ENCODE results near the gene TMEM178B.
"Not testable (repeated sequence)": the region's sequence is repeated elsewhere in the genome, so short reads cannot be mapped to it uniquely, and the experiment has no call there.

The TMEM178B gene

DNA sequence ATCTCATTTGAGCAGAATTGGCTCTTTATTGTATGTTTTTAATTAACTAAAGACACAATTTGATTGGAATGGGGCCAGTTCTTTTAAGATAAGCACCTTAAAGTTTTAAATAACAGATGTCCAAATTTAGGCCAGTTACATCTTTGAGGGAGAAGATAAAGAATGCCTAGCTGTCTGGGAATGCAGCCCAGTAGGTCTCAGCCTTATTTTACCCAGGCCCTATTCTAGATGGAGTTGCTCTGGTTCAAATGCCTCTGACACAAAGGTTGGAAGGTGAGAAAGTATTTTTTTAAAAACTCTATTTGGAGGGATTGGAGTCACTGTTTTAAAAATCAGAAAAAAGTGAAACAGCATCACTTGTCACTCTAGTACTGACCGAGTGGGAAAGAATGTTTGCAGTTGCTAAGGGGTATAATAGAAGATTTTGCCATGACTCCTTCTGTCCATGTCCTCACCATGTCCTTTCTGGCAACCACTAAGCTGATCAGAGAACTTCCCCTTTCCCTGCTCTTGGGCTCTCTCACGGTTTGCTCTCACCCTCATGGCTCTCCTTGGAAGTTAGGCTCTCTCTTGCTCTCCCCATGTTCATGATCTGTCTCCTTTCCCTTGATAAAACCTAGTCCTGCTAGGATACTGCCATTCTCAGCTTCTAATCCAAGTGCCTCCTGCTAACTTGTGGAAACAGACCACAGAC, 239.1 kb downstream of the TMEM178B start:
- DNase-seq (ENCODE audit: low spot score) = no peak

DNA sequence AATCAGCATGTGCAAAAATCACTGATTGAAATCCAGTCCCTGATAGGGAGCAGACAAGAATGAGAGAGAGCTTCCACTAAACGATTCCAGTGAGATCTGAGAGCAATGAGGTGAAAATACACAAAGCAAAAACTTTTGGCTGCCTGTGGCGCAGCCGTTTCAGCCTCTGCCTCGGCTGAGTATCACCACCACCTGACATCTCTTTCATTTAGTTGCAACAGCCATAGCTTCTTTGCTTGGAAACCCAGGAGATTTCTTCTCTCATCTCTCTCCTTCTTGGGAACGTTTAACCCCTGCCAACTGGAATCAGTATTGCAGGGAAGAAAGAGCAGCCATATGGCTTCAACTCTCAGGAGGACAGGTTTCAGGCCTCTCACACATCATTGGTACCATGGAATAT, 240.0 kb downstream of the TMEM178B start:
- no peak for DNase-seq (ENCODE audit: low spot score)

DNA sequence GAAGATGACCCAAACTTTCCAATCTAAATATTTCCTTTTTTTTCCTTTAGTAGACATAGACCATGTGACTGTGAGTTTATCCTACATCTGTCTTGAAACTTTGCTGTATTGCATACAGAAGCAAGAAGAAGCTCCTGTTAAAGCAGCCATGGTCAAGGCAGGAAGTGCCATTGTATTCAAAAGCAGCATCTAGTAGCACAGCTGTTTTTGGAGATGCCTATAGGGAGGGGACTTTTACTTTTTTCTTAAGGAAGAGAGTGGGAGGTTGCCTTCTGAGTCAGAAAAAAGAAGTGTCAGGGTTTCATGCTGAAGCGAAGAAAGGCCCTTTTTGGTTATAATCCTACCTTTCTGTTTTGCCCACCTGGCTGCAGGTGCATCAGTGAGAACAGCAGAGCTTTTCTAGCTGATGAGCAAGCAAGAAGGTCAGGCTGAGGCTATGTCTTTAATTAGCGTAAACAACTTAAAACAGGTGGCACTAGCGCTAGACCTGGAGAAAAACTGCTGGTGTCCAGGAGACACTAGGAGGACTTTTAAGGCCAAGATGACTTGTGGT, 243.2 kb downstream of the TMEM178B start:
- no peak for DNase-seq (ENCODE audit: low spot score)

DNA sequence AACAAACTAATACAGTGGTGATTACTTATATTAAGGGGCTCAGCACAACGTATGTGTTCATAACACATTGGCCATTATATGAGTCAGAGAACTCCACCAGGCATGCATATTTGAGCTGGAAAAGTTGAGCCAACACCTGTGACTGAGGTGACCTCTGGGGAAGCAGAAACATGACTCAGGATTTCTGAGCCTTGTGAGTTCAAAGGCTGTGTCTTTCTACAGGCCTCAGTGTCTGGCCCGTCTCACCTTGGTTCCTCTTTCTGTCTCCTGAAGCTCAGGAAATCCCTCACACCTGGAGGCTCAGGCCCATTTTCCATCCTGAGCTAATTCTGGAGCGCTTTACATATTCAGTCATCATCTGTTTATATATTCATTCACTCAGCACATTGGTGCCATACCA, 246.4 kb downstream of the TMEM178B start:
- DNase-seq (ENCODE audit: low spot score) = no peak

DNA sequence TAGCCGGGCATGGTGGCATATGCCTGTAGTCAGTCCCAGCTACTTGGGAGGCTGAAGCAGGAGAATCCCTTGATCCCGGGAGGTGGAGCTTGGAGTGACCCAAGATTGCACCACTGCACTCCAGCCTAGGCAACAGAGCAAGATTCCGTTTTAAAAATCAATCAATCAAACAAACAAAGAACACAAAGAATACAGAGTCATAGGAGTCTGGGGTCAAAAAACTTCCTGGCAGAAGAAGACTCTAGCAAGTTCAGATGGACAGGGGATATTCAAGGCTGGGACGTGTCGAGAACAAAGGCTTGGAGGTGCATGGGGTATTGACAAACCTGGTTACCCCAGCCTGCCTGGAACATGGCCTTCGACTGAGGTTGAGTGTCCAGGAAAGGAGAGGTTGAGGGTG, 248.5 kb downstream of the TMEM178B start:
- DNase-seq (ENCODE audit: low spot score) = no peak

DNA sequence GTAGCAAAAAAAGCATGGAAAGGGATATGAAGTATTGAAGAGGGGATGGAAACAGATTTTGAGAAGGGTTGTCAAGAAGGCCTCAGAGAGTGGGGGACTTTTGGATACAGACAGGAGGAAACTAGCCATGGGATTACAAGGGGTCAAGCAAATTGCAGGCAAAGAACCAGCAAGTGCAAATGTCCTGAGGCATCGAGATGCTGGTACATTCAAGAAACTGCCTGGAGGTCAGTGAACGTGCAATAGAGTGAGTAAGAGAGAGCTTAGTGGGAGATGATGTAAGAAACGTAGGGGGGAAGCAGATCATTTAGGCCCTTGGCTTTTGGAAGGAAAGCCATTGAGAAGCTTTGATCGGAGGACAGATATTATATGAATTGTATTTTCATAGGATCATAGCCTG, 250.0 kb downstream of the TMEM178B start:
- DNase-seq (ENCODE audit: low spot score) = no peak

DNA sequence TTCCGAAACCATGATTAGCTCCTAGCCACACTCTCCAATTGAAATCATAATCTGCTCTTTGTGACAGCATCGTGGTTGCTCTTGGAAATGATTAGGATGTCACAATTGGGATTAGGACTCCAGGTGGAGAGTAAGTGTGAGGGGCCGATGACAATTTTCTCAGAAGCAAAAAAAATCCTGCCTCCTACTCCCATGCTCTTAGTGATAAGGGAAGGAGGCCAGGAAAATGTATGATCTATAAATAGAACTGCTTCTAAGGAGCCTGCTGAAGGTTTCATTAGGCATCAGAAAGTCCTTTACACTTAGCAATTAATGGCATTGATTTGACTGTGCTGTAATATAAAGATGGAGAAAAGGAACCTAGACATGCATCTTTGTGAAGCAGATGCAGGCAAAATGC, 251.0 kb downstream of the TMEM178B start:
- DNase-seq (ENCODE audit: low spot score) = no peak

DNA sequence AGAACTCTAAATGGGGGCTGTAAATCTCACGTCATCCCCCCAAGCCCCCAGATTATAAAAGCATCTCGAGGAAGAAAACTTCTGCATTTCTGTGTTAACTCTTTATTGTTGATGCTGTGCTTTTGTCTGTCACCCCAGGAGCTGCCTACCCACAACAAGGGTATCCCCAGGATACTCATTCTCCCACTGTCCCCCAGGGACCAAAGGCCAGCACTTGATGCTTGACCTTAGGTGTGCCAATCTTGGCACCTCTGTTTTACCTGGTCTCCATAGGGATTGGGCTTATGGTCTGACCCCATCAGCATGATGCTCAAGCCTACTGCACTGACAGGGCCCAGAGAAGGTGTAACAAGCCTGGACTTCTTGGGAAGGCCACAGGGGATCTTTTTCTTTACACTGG, 251.4 kb downstream of the TMEM178B start:
- no peak for DNase-seq (ENCODE audit: low spot score)

DNA sequence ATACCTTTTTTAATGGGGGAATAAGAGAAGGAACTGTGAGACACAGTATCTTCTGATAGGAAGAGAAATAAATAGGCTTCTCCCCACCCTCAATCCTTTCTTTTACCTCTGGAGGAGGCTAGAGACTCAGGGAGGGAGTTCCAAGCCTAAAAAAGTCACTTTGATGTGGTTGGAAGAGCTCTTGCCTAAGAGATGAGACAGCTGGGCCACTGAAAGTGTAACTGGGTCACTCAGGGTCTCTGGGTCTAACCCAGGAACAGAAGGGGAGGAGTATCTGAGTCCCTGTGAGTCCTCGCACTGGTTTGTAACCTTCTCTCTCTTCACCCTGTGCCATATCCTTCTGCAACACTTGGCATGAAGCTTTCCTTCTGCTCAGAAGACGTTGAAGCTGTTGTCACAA, 254.4 kb downstream of the TMEM178B start:
- no peak for DNase-seq (ENCODE audit: low spot score)

DNA sequence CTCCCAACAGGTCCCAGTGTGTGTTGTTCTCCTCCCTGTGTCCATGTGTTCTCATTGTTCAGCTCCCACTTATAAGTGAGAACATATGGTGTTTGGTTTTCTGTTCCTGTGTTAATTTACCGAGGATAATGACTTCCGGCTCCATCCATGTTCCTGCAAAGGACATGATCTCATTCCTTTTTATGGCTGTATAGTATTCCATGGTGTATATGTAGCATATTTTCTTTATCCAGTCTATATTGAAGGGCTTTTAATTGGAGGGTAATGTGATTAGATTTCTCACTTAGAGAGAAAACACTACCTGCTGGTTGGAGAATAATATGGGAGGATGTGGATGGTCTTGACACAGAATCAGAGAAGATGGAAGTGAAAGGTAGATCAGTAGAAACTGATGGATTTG, 256.4 kb downstream of the TMEM178B start:
- DNase-seq (ENCODE audit: low spot score) = not testable (repeated sequence)

DNA sequence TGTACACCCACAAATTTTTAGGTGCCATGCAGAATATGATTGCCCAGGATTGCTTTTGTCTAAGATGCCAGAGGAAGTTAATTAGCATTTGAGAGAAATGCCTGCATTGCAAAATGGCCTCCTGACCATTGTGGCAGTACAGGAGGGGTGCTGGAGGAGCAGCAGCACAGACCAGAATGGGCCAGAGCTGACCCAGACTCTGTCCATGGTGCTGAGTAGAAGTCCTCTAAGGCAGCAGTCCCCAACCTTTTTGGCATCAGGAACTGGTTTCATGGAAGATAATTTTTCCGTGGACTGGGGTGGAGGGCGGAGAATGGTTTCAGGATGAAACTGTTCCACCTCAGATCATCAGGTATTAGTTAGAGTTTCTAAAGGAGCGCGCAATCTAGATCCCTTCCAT, 259.6 kb downstream of the TMEM178B start:
- no peak for DNase-seq (ENCODE audit: low spot score)

DNA sequence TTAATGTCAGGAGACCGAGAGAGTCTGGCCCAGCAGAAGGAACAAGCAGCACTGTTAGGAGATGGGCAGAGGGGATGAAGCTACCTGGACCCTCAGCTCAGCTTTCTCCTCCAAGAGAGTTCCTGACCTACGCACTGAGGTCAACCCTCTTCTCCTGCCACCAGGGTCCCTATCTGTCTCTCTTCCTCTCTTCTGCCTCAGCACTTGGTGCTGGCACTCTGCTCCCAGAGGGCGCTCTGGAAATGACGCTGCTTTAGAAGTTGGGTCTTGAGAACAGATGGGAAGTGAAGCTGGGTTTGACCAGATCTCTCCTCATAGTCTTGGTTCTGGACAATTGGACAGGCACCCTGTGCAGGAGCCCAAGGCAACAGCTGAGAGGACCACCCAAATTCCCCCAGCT, 261.3 kb downstream of the TMEM178B start:
- DNase-seq (ENCODE audit: low spot score) = no peak

DNA sequence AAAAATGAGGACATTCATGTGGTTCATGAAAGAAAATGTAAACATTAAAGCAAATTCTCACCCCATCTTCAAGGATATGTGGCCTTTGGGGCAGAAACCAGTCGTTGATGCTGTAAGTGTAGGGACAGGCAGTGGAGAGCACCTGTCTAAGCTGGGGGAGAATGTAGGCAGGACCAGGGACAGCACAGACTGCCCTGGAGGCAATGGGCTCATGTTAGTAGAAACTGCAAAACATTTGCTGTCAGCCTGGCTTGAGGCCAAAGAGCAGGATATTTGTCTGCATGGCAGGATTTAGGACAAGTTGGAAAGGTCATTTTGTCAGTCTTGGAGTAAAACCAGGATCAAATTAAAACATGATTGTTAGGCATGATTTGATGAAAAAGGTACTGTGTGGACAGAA, 265.7 kb downstream of the TMEM178B start:
- DNase-seq (ENCODE audit: low spot score) = no peak

DNA sequence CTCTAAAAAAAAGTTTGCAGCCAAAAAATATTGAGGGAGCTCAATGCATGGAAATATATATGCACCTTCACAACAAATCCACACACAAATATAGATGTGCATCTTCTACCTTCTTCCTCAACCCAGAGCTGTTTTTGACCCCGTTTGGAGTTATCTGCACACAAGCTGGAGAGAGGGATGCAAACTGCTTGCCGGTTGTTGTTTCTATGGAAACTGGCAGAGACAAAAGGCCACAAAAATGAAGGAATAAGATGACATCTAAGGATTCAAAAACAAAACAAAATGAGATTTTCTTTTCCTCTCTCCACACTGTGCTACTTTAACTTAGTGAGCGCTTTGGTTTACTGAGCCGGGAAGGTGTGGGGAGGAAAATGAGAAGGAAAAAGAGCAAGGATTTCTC, 267.1 kb downstream of the TMEM178B start:
- no peak for DNase-seq (ENCODE audit: low spot score)

DNA sequence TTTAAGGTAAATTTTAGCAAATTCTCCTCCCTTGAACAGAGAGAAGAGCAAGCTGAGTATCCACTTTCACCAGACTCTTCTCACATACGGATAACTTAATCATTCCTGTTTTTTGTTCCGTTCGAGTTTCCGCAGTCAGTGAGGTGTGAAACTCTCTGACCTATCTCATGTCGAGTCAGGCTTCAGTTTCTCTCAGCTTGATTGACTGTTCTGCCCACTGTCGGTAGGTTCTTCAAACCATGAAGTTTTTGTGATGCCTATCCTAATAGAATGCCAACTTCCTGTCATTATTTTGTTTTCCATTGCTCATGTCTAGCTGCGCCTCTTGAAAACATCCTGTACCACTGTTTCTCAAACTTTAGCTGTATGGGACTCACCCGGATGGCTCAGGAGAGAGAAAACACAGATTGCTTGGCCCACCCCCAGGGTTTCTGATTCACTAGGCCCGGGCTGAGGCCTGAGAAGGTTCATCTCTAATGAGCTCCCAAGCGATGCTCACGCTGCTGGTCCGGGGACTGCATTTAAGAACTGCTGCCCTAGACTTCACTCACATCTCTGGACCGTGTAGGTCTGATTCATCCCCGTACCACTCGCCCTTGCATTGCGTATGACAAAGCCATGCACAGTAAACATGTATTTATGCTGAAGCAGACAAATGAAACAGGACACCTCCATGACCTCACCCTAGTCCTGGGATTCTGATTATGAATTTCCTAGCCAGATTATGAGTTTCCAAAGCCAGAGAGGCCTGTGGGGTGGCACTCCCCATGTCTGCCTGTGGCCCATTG, 269.0 kb downstream of the TMEM178B start:
- DNase-seq (ENCODE audit: low spot score) = no peak

DNA sequence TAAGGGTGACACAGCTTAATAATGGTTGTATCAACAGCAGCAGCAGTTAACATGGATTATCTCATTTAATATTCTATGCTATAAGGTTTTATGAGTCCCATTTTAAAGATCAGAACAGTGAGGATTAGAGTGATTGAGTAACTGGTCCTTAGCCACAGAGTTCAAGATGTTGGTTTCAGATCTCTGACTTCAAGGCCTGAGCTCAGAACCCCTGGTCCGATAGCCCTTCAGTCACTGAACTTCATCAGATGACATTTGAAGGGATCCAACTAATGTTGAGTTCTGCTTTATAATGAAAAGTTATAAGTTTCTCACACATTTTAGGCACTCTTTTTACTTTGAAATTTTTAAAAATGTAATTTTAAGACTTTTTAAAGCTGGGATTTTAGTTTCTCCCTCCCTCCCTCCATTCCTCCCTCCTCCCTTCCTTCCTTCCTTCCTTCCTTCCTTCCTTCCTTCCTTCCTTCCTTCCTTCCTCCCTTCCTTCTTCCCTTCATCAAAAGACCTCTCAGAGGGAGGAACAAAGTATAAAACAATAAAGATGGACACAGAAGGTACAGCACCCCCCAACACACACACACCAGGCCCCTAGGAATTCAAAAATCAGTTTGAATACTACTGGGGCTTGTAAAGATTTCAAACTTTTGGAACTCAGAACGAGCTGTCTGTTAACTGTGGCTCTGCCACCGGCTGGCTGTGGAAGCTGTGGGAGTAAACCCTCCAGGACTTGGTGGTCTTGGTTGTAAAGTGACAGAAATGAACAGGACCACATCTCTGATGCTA, 270.5 kb downstream of the TMEM178B start:
- no peak for DNase-seq (ENCODE audit: low spot score)

DNA sequence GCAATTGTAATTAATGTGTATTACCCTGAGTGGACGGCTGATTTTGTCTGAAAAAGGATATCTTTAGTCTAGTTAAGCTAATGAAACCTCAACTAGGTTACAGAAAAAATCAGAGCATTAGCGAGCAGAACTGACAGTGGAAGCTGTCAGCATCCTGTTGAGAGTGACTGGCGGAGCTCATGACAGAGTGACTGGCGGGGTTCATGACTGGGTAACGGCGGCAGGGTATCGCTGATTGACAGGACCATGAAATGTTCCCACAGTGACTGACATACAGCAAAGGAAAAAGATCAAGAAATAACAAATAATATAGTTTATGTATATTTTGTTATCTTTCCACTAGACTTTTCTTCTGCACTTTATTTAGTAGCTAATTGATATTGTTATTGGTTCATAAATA, 274.9 kb downstream of the TMEM178B start:
- DNase-seq (ENCODE audit: low spot score) = no peak

DNA sequence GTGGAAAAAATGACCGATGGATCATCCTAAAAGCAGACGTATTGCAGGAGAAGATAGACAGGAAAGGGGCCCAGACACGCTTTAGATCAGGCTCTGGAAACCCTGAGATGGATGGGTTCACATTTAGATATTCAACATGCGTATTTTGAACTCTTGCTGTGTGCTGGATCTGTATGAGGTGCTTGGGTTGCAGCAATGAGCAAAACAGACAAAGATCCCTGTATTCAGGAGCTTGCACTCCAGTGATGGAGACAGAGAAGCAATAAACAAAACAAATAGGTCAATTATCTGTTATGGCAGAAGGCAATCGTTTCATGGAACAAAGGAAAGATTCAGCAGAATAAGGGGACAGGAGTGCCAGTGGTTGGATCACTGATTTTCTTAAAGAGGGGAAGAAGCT, 275.5 kb downstream of the TMEM178B start:
- DNase-seq (ENCODE audit: low spot score) = no peak

DNA sequence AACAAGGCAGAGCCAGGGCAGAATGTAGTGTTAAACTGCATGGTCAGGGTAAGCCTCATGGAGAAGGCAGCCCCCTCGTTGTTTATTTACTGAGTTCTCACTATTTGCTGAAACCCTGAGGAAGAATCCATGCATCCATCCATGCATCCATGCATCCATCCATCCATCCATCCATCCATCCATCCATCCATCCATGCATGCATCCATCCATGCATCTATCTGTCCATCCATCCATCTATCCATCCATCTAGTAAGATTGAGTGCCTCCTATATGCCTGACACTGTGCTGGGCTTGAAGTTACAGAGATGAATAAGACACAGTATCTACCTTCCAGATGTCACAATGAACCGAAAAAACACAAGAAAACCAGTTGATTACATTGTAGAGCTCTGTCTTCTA, 275.9 kb downstream of the TMEM178B start:
- DNase-seq (ENCODE audit: low spot score) = no peak

DNA sequence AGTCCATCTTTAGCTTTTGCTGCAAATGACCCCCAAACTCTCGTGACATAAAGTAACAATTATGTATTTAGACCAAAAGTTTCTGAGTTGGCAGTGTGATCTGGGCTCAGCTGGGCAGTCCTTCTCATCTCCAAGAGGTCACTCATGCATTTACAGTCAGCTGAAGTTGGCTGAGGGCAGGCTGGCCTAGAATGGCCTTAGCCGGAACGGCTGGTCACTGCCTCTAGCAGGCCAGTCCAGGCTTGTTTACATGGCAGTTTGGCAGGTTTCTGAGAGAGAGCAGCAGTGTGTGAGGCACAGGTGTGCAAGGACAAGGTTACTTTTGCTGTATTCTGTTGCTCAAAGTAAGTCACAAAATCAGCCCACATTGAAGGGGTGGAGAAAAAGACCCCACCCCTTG, 277.3 kb downstream of the TMEM178B start:
- no peak for DNase-seq (ENCODE audit: low spot score)

DNA sequence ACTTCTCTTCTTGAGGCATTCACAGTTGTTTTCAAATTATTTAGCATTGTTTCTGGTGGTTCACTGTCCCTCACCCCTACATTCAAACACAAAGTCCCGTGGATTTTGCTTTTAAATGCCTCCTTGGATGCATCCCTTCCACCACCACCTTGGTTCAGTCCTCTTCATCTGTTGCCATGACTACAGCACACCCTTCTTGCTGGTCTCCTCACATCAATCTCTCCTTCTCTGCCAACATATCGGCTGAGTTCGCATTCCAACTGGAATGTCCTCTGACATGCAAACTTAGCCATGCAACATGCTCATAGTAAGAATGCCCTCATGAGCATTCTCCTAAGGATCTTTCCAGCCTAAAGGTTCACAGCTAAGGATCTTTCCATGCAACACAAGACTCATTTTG, 279.1 kb downstream of the TMEM178B start:
- no peak for DNase-seq (ENCODE audit: low spot score)

DNA sequence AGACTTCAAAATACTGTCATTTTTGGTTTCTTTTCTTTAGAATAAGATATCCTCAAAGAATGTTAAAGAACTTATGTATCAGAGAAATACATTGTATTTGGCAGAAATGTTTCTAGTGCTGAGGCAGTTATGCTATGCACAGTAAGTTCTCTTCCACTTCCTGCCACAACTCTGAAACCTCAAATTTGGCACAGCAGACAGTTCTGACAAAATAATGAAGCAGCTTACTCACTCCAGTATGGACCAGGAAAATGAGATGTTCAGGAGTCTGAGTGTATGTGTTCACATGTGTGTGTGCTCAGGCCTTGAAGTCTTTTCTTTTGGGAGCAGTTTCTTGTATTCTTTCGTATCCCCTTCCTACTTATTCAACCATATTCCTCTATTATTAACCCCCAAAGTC, 280.4 kb downstream of the TMEM178B start:
- no peak for DNase-seq (ENCODE audit: low spot score)

DNA sequence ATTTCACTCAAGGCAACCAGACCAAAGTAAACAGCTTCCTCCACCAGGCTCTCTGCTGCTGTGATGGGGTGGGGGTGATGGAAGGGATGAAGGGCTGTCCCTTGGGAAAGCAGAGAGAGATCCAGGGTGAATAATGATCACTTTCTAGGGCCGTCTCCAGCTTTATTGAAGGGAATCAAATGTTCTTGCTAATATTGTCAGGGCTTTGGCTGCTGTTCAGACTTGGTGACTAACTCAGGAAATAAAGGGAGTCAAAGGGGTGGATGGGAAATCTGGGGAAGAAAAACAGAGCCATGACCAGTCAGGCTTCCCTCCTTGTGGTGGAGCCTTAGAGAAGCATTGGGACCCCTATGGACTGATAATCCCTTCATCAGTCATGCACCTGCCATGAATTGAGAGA, 281.2 kb downstream of the TMEM178B start:
- no peak for DNase-seq (ENCODE audit: low spot score)

Measured in HuH-7 (cell line).